ENCODE measurements around the gene ZNF428.
"Not testable (repeated sequence)": the region's sequence is repeated elsewhere in the genome, so short reads cannot be mapped to it uniquely, and the experiment has no call there.

Gene ZNF428

GRCh38 chr19:43616954-43617353, 2.5 kb downstream of the ZNF428 start:
- no peak for DNase-seq (ENCODE audit: low spot score)

- DNase-seq (ENCODE audit: low spot score): no peak
These were observed 3.1 kb downstream of the ZNF428 start for GRCh38 chr19:43616306-43616705.

- DNase-seq (ENCODE audit: low spot score): no peak
These were observed 7.1 kb downstream of the ZNF428 start for GRCh38 chr19:43612374-43612773.

GRCh38 chr19:43611788-43612187, 7.6 kb downstream of the ZNF428 start, which contains the start of gene SRRM5:
SRRM5 (plus strand) TSS chr19:43612088; CDS start chr19:43612122, 34 bp downstream.
- DNase-seq (ENCODE audit: low spot score): no peak

GRCh38 chr19:43610493-43610892, 8.9 kb downstream of the ZNF428 start:
- no peak for DNase-seq (ENCODE audit: low spot score)

GRCh38 chr19:43609872-43610271, 9.6 kb downstream of the ZNF428 start:
- no peak for DNase-seq (ENCODE audit: low spot score)

- DNase-seq (ENCODE audit: low spot score): no peak
These were observed 11.9 kb downstream of the ZNF428 start for GRCh38 chr19:43607238-43608205.

- no peak for DNase-seq (ENCODE audit: low spot score)
These were observed 12.7 kb downstream of the ZNF428 start for GRCh38 chr19:43606569-43607229.

- no peak for DNase-seq (ENCODE audit: low spot score)
These were observed 13.4 kb downstream of the ZNF428 start for GRCh38 chr19:43605875-43606568.

GRCh38 chr19:43600326-43600725, 19.1 kb downstream of the ZNF428 start:
- not testable (repeated sequence) for DNase-seq (ENCODE audit: low spot score)

- DNase-seq (ENCODE audit: low spot score): no peak
These were observed 19.7 kb downstream of the ZNF428 start for GRCh38 chr19:43599635-43600295.

GRCh38 chr19:43598445-43599240, 20.8 kb downstream of the ZNF428 start:
- DNase-seq (ENCODE audit: low spot score): no peak

- DNase-seq (ENCODE audit: low spot score): no peak
These were observed 21.6 kb downstream of the ZNF428 start for GRCh38 chr19:43597876-43598275.

GRCh38 chr19:43596842-43597461, 22.5 kb downstream of the ZNF428 start:
- DNase-seq (ENCODE audit: low spot score): peak; percentile 42

- peak; percentile 99 for DNase-seq (ENCODE audit: low spot score)
These were observed 23.2 kb downstream of the ZNF428 start, which contains the start of the genes IRGQ and ZNF576 for GRCh38 chr19:43595999-43596841. IRGQ (minus strand) TSS chr19:43596134; CDS start chr19:43595338, 796 bp downstream. ZNF576 (plus strand) TSS chr19:43596595; CDS start chr19:43597109, 514 bp downstream.

- DNase-seq (ENCODE audit: low spot score): no peak
These were observed 23.8 kb downstream of the ZNF428 start for GRCh38 chr19:43595605-43595998.

- DNase-seq (ENCODE audit: low spot score): peak; percentile 73
These were observed 24.5 kb downstream of the ZNF428 start for GRCh38 chr19:43594710-43595604.

GRCh38 chr19:43594081-43594697, 25.2 kb downstream of the ZNF428 start:
- no peak for DNase-seq (ENCODE audit: low spot score)
